Superior temporal gyrus (tissue), 1 donor: ENCODE data around the gene MTHFD2L.

ENCODE experiments used
- DNase-seq: peaks from one replicate; pipeline ENCODE4 v3.0.0-alpha.2; 2016; ENCODE audit errors: extremely low spot score

The MTHFD2L gene

GRCh38 chr4:74244049-74244448 is 86.1 kb downstream of the MTHFD2L start:
- DNase-seq = no peak

- DNase-seq = no peak
Observed at GRCh38 chr4:74252933-74253332, 95.0 kb downstream of the MTHFD2L start.

GRCh38 chr4:74254386-74254785 is 96.5 kb downstream of the MTHFD2L start:
- no peak for DNase-seq

- no peak for DNase-seq
Observed at GRCh38 chr4:74255096-74255495, 97.2 kb downstream of the MTHFD2L start.

GRCh38 chr4:74258963-74259362 is 101.0 kb downstream of the MTHFD2L start:
- peak; percentile 19 for DNase-seq

- no peak for DNase-seq
Observed at GRCh38 chr4:74260036-74260435, 102.1 kb downstream of the MTHFD2L start.

GRCh38 chr4:74262522-74262921 is 104.6 kb downstream of the MTHFD2L start:
- DNase-seq = no peak

- no peak for DNase-seq
Observed at GRCh38 chr4:74263551-74263950, 105.6 kb downstream of the MTHFD2L start.

- peak; percentile 24 for DNase-seq
Observed at GRCh38 chr4:74266081-74266480, 108.2 kb downstream of the MTHFD2L start.

- DNase-seq = peak; percentile 27
Observed at GRCh38 chr4:74267998-74268606, 110.2 kb downstream of the MTHFD2L start.

GRCh38 chr4:74268643-74269042 is 110.7 kb downstream of the MTHFD2L start:
- DNase-seq = no peak

GRCh38 chr4:74278490-74278889 is 120.6 kb downstream of the MTHFD2L start:
- no peak for DNase-seq

GRCh38 chr4:74279716-74280115 is 121.8 kb downstream of the MTHFD2L start:
- no peak for DNase-seq

GRCh38 chr4:74282926-74283325 is 125.0 kb downstream of the MTHFD2L start:
- no peak for DNase-seq

GRCh38 chr4:74283614-74284013 is 125.7 kb downstream of the MTHFD2L start:
- no peak for DNase-seq

GRCh38 chr4:74284053-74284452 is 126.1 kb downstream of the MTHFD2L start:
- no peak for DNase-seq

GRCh38 chr4:74287164-74287563 is 129.2 kb downstream of the MTHFD2L start:
- no peak for DNase-seq

GRCh38 chr4:74287791-74288190 is 129.9 kb downstream of the MTHFD2L start:
- no peak for DNase-seq

GRCh38 chr4:74291471-74291870 is 133.6 kb downstream of the MTHFD2L start:
- DNase-seq = no peak

GRCh38 chr4:74292111-74292870 is 134.4 kb downstream of the MTHFD2L start:
- no peak for DNase-seq

GRCh38 chr4:74293558-74293957 is 135.6 kb downstream of the MTHFD2L start:
- no peak for DNase-seq

GRCh38 chr4:74294681-74295080 is 136.8 kb downstream of the MTHFD2L start:
- no peak for DNase-seq

GRCh38 chr4:74297539-74297938 is 139.6 kb downstream of the MTHFD2L start:
- no peak for DNase-seq
